ENCODE measurements around the gene CETP. TPM values are rescaled to one million over a fixed set of nuclear protein-coding genes. Genes with fewer than 3 reads are reported as not detected.
A peak's percentile ranks its signal among the peaks of the same experiment; 100 is the strongest.

The CETP gene
- polyA plus RNA-seq, 1 experiment: 0.09 TPM

- Histone ChIP-seq H3K4me3 (ENCODE audit: low read depth, low read length) (no peak overlapping the region), H3K27me3 (ENCODE audit: control insufficient read depth, insufficient read depth, low read length) (no peaks in the 10 kb centered on the region), H3K9me3 (ENCODE audit: control insufficient read depth, insufficient read depth, low read length) (peaks cover 4% of the 10 kb centered on the region; the same call in 1 of the 2 replicates), H3K27ac (ENCODE audit: low read depth, low read length) (peak overlapping the region; percentile 47)
- no peak for TF ChIP-seq CTCF (IDR thresholded peaks at IDR 0.05; ENCODE audit: low read depth, low read length)
- CTCF ChIA-PET: interaction anchor here (1.0 to 1.6 kb wide), 4 partner anchors 9 to 97 kb away, joined by 3 to 8 read pairs (median 4); no protein-coding TSS in a partner anchor
- no peak for DNase-seq (ENCODE audit: low read depth, low spot score)
- POLR2A ChIA-PET: interaction anchor here (0.6 to 1.2 kb wide), 6 partner anchors 21 to 237 kb away, joined by 3 to 11 read pairs (median 3); partner anchors contain the start of gene HERPUD1
These were observed 3.7 kb downstream of the CETP start for GRCh38 chr16:56965149-56966092.

GRCh38 chr16:56966093-56966475, 4.3 kb downstream of the CETP start:
- TF ChIP-seq CTCF (IDR thresholded peaks at IDR 0.05; ENCODE audit: low read depth, low read length): no peak
- ChIA-PET POLR2A (interaction anchor here (0.6 to 1.0 kb wide), 2 partner anchors 23 to 237 kb away, joined by 6 to 11 read pairs; partner anchors contain the start of gene NLRC5), CTCF (interaction anchor here (1.0 kb wide), 1 partner anchor 9 kb away, joined by 3 read pairs; no protein-coding TSS in a partner anchor)
- peaks cover 4% of the 10 kb centered on the region; the same call in 1 of the 2 replicates for H3K9me3 ChIP-seq (ENCODE audit: control insufficient read depth, insufficient read depth, low read length)
- no peak overlapping the region for H3K4me3 ChIP-seq (ENCODE audit: low read depth, low read length)
- H3K27ac ChIP-seq (ENCODE audit: low read depth, low read length): peak overlapping the region; percentile 47
- H3K27me3 ChIP-seq (ENCODE audit: control insufficient read depth, insufficient read depth, low read length): no peaks in the 10 kb centered on the region
- no peak for DNase-seq (ENCODE audit: low read depth, low spot score)

DNA sequence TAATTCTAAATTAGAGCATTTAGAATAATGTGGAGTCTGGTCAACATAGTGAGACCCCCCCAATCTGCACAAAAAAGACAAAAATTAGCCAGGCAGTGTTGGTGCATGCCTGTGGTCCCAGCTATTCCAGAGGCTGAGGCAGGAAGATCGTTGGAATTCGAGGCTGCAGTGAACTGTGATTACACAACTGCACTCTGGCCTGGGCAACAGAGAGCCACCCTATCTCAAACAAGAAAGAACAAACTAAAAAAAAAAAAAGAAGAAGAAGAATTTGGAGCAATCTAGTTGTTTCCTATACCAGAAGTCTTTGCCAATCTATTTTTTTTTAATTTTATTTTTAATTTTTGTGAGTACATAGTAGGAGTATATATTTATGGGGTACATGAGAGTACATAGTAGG, 6.0 kb downstream of the CETP start:
- no peaks in the 10 kb centered on the region for H3K27me3 ChIP-seq (ENCODE audit: control insufficient read depth, insufficient read depth, low read length)
- CTCF ChIA-PET: no interaction called here
- no peak for DNase-seq (ENCODE audit: low read depth, low spot score)

DNA sequence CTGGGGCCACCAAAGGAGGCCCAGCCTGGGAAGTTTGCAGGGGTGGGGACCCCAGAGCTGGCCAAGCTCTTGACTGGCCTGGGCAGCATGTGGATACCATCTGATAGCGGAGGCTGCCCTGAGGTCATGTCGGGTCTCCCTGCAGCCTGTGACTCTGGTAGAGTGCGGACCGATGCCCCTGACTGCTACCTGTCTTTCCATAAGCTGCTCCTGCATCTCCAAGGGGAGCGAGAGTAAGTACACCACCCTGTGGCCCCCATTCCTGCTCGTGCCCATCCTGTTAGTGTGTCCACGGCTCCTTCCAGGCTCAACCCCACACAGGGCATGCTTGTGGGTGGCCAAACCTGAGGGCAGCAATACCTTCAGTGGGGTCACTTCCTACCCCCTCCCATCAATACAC, 8.0 kb downstream of the CETP start:
- no peaks in the 10 kb centered on the region; the same call in 1 of the 2 replicates for H3K9me3 ChIP-seq (ENCODE audit: control insufficient read depth, insufficient read depth, low read length)
- CTCF ChIA-PET: no interaction called here
- H3K4me3 ChIP-seq (ENCODE audit: low read depth, low read length): no peak overlapping the region
- H3K27me3 ChIP-seq (ENCODE audit: control insufficient read depth, insufficient read depth, low read length): peaks cover 2% of the 10 kb centered on the region
- no peak for DNase-seq (ENCODE audit: low read depth, low spot score)
- TF ChIP-seq CTCF (IDR thresholded peaks at IDR 0.05; ENCODE audit: low read depth, low read length): no peak
- no peak overlapping the region for H3K27ac ChIP-seq (ENCODE audit: low read depth, low read length)
- POLR2A ChIA-PET: no interaction called here

More for the DNA sequence above, 6.0 kb downstream of the CETP start:
- Histone ChIP-seq H3K4me3 (ENCODE audit: low read depth, low read length) (no peak overlapping the region), H3K9me3 (ENCODE audit: control insufficient read depth, insufficient read depth, low read length) (peaks cover 4% of the 10 kb centered on the region; the same call in 1 of the 2 replicates), H3K27ac (ENCODE audit: low read depth, low read length) (no peak overlapping the region)
- no peak for TF ChIP-seq CTCF (IDR thresholded peaks at IDR 0.05; ENCODE audit: low read depth, low read length)
- POLR2A ChIA-PET: interaction anchor here (0.7 to 1.2 kb wide), 3 partner anchors 21 to 30 kb away, joined by 3 to 4 read pairs (median 3); partner anchors contain the start of gene NLRC5
